Gastroesophageal sphincter (tissue), 4 donors: ENCODE measurements around the gene VDR. TPM values are rescaled to one million over a fixed set of nuclear protein-coding genes. Genes with fewer than 3 reads are reported as not detected.

Source experiments
- ATAC-seq: fragments of 150-250 bp; one replicate; pipeline ENCODE4 v1.9.1; 2016; ENCODE audit warnings: mild to moderate bottlenecking, moderate library complexity
- H3K27ac ChIP-seq, 4 donors: fragments of 200-600 bp; sonication (generic) in 3 of 4; 1 replicate in 3 of 4; 2 replicates in 1 of 4; pipeline ENCODE4 v1.5.1; 2016 to 2019
- H3K27me3 ChIP-seq: fragments of 200-600 bp; sonication (generic); one replicate; pipeline ENCODE4 v1.5.1; 2019
- H3K36me3 ChIP-seq, 2 donors: fragments of 200-600 bp; sonication (generic); one replicate each; pipeline ENCODE4 v1.5.1; 2019; ENCODE audit warnings: control low read depth in 1 of 2
- H3K4me1 ChIP-seq, 3 donors: fragments of 200-600 bp; sonication (generic); 1 replicate in 2 of 3; 2 replicates in 1 of 3; pipeline ENCODE4 v1.5.1; 2016 to 2019; ENCODE audit warnings: control low read depth in 2 of 3
- H3K4me3 ChIP-seq, 2 donors: fragments of 200-600 bp; sonication (generic); one replicate each; pipeline ENCODE4 v1.5.1; 2019; ENCODE audit warnings: mild to moderate bottlenecking in 1 of 2, moderate library complexity in 1 of 2
- H3K9me3 ChIP-seq, 3 donors: fragments of 200-600 bp; sonication (generic); one replicate each; pipeline ENCODE4 v1.5.1; 2017 to 2019; ENCODE audit warnings: control low read depth in 2 of 3
- EP300 ChIP-seq: sonication (generic); formaldehyde crosslinking; IDR thresholded peaks from one replicate; pipeline ENCODE4 v1.6.1; 2017; ENCODE audit warnings: antibody characterized with exemption, mild to moderate bottlenecking
- POLR2A ChIP-seq, 2 donors: fragments of 450-650 bp; IDR thresholded peaks; one replicate each; pipeline ENCODE4 v1.6.1; 2017; ENCODE audit warnings: antibody characterized with exemption in 2 of 2, mild to moderate bottlenecking in 2 of 2, moderate library complexity in 1 of 2
- POLR2AphosphoS5 ChIP-seq: sonication (generic); formaldehyde crosslinking; IDR thresholded peaks from one replicate; pipeline ENCODE4 v1.6.1; 2017; ENCODE audit warnings: antibody characterized with exemption
- WGBS, 2 donors: methylation state at CpG; one replicate each; pipeline ENCODE4 v1.1.5; 2018; ENCODE audit warnings: low coverage in 1 of 2; 5-methylcytosine and 5-hydroxymethylcytosine counted together
- total RNA-seq, 4 donors: library from RNA; depleted of rRNA; stranded (reverse); fragments of >200 nt; gene quantifications; one replicate each; pipeline ENCODE4 v1.1.0, GENCODE V29; 2016
- TF ChIP-seq, protein P1 (sequence below), 4 experiments: fragments of 200-600 bp in 2 of 4; fragments of 450-650 bp in 2 of 4; sonication (generic) in 1 of 4; IDR thresholded peaks; one replicate each; pipeline ENCODE4 v1.5.1; 2017 to 2019; ENCODE audit warnings: antibody characterized with exemption in 4 of 4, mild to moderate bottlenecking in 2 of 4, moderate library complexity in 2 of 4

The VDR gene
- total RNA-seq, 4 donors from 2014 or later, result 1.2 to 5.5 (median 1.6) TPM

DNA sequence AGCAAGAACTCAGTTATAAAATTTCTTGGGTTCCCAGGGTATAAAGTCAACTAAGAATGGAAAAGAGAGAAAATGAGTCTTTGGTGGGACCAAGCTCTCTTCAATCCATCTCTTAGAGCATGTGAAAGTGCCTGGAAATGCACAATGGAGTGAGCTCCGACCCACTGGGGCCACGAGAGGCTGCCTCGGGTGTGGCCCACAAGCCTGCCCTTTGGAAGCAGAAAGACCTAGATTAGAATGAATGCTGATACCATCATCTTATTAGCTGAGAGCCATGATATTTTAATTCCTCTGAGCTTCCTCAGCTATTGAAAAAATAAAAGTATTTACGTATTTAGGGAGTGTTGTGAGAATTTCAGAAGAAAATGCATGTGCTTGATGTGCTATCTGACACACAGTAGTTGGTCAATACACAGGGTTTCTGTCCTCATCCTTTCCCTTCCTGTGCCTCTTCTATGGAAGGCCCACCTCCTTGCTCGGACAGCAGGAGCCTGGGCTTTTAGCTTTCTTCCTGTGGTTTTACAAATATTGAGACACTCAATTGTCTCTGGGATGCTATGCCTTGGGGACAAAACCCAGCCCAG, 42.5 kb downstream of the VDR start:
- no peak overlapping the region for H3K4me3 ChIP-seq
- H3K4me1 ChIP-seq, result no peaks in the 10 kb centered on the region
- H3K9me3 ChIP-seq, result no peaks in the 10 kb centered on the region
- H3K27me3 ChIP-seq, result no peaks in the 10 kb centered on the region
- H3K36me3 ChIP-seq, result no peaks in the 10 kb centered on the region
- WGBS, 2 donors, result 65 to 77% methylated on average over 4 of the region's 5 CpGs
- H3K27ac ChIP-seq, result no peak overlapping the region
- ATAC-seq, result no peak
- TF ChIP-seq POLR2AphosphoS5 (no peak), POLR2A (IDR thresholded peaks at IDR 0.05) (no peak), EP300 (no peak)
- TF ChIP-seq, protein P1, sequence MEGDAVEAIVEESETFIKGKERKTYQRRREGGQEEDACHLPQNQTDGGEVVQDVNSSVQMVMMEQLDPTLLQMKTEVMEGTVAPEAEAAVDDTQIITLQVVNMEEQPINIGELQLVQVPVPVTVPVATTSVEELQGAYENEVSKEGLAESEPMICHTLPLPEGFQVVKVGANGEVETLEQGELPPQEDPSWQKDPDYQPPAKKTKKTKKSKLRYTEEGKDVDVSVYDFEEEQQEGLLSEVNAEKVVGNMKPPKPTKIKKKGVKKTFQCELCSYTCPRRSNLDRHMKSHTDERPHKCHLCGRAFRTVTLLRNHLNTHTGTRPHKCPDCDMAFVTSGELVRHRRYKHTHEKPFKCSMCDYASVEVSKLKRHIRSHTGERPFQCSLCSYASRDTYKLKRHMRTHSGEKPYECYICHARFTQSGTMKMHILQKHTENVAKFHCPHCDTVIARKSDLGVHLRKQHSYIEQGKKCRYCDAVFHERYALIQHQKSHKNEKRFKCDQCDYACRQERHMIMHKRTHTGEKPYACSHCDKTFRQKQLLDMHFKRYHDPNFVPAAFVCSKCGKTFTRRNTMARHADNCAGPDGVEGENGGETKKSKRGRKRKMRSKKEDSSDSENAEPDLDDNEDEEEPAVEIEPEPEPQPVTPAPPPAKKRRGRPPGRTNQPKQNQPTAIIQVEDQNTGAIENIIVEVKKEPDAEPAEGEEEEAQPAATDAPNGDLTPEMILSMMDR (IDR thresholded peaks at IDR 0.05), result no peak

DNA sequence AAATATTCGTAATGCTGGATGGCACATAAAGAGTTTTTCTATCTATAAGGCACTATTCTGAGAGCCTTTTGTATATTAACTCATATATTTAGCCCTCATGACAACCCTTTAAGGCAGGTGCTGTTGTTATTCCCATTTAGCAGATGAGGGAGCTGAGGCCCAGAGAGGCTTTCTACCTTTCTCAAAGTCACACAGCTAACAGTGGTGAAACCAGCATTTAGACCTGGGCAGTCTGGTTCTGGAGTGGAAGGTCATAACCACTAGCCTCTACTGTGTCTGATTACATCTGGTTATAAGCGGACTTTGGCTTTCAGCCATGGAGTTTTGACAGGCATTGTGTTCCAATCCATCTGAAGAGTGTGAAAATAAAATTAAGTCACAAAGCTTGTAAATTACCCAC, 43.9 kb downstream of the VDR start:
- TF ChIP-seq POLR2AphosphoS5 (no peak), EP300 (no peak), POLR2A (IDR thresholded peaks at IDR 0.05) (no peak)
- TF ChIP-seq, protein P1 (IDR thresholded peaks at IDR 0.05), result no peak
- WGBS, 2 donors, result 49 to 80% methylated on average over 2 of the region's 2 CpGs
- no peaks in the 10 kb centered on the region for H3K36me3 ChIP-seq

DNA sequence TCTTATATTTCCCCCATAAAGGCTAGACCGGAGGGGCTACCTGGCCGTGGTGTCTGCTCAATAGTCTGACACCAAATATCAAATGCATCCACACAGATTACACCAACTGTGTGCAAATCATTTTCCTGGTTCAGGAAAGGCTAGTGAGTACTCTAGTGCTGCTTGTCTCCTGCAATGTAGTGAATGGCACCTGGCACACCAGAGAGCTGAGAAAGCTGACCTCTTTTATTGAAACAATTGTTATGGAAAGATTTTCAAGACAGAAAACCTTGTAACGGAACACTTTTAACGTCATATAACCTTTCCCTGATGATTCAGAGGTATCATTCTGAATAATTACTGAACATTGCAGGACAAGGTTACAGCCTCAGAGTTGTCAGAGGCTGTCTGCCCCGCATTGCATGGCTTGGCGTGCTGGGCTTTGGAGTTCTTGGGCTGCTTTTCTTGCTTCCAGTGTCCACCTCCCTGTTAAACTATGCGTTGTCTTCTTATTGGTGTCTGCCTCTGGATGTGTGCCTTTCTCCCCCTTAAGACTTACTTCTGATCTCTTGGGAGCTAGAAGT, 44.4 kb downstream of the VDR start:
- TF ChIP-seq POLR2A (IDR thresholded peaks at IDR 0.05) (no peak), EP300 (no peak), POLR2AphosphoS5 (no peak)
- TF ChIP-seq, protein P1 (IDR thresholded peaks at IDR 0.05), result no peak
- H3K9me3 ChIP-seq, result no peaks in the 10 kb centered on the region
- 84 to 88% methylated on average over 5 to 7 of the region's 7 CpGs for WGBS, 2 donors

More for the DNA sequence above, 43.9 kb downstream of the VDR start:
- no peak overlapping the region for H3K4me3 ChIP-seq
- H3K9me3 ChIP-seq, result no peaks in the 10 kb centered on the region
- H3K27ac ChIP-seq, result no peak overlapping the region
- H3K4me1 ChIP-seq, result no peaks in the 10 kb centered on the region
- no peaks in the 10 kb centered on the region for H3K27me3 ChIP-seq
- ATAC-seq, result no peak

DNA sequence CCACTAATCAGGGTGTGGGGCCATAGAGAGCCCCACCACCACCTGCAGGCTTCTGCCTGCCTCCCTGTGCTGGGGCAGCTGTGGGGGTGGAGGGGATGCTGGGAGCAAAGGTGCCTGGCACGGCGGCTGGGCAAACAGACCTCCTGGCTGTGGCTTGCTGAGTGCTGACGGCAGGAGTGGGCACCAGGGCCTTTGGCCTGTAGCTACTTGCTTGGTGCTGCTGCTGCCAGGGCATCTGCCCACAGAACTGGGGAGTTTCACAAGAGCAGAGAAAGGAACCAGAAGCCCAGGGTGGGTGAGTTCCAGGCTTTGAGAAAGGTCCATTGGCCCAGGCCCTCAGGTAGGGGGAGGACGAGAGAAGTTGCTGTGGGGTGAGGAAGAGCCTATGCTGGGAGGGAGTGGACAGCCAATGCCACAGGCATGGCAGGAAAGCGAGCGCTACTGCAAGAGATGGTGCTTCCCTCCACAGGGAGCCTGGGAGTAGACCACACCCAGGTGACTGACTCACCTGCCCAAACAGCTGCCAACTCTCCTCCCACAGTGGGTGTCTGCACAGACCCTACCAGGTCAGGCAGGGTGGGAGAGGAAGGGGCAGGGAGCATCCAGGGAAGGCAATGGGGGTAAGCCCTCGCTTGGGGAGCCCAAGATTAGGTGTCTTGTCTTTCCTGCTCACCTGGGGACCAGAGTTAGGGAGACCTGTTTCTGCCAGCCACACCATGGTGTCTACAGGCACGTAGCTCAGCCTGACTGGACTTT, 46.1 kb downstream of the VDR start:
- Histone ChIP-seq H3K27ac (no peak overlapping the region), H3K4me3 (no peak overlapping the region)
- 97 to 100% methylated on average over 2 to 3 of the region's 8 CpGs for WGBS, 2 donors

More for the DNA sequence above, 44.4 kb downstream of the VDR start:
- no peaks in the 10 kb centered on the region for H3K4me1 ChIP-seq
- no peaks in the 10 kb centered on the region for H3K27me3 ChIP-seq
- no peaks in the 10 kb centered on the region for H3K36me3 ChIP-seq
- no peak for ATAC-seq
- no peak overlapping the region for H3K4me3 ChIP-seq
- no peak overlapping the region for H3K27ac ChIP-seq

More for the DNA sequence above, 46.1 kb downstream of the VDR start:
- Histone ChIP-seq H3K9me3 (no peaks in the 10 kb centered on the region), H3K36me3 (no peaks in the 10 kb centered on the region), H3K4me1 (no peaks in the 10 kb centered on the region), H3K27me3 (no peaks in the 10 kb centered on the region)
- ATAC-seq, result no peak
- TF ChIP-seq POLR2A (IDR thresholded peaks at IDR 0.05), result no peak
- no peak for TF ChIP-seq POLR2AphosphoS5
- TF ChIP-seq EP300, result no peak
- TF ChIP-seq, protein P1 (IDR thresholded peaks at IDR 0.05), result no peak
